Activated CD4-positive, CD25-positive, alpha-beta regulatory T cell treated with anti-CD3 and anti-CD28 coated beads, Interleukin-2, amount 50 U/mL, for 24 hours (primary cell): ENCODE results near the gene TMEM208.

ENCODE experiments used
- ATAC-seq, 2 donors: fragments of 150-1000 bp; cut with Tn5 transposase; one replicate each; pipeline ENCODE4 v1.10.0; 2021; ENCODE audit warnings: mild to moderate bottlenecking in 1 of 2, moderate library complexity in 1 of 2

TMEM208 gene

GRCh38 chr16:67191995-67192681 lies 34.8 kb upstream of the TMEM208 start, which contains the start of gene E2F4:
Gene E2F4, plus strand, starts transcription at chr16:67192155. Its CDS starts 73 bp downstream, at chr16:67192228.
- peak; percentile 97 to 99 for ATAC-seq

- no peak for ATAC-seq
Measured at GRCh38 chr16:67192781-67193361, 34.1 kb upstream of the TMEM208 start.

GRCh38 chr16:67193536-67193935 lies 33.4 kb upstream of the TMEM208 start:
- ATAC-seq: no peak

- no peak for ATAC-seq
Measured at GRCh38 chr16:67194260-67194659, 32.7 kb upstream of the TMEM208 start.

GRCh38 chr16:67195676-67196075 lies 31.3 kb upstream of the TMEM208 start:
- ATAC-seq: no peak

GRCh38 chr16:67196881-67197280 lies 30.0 kb upstream of the TMEM208 start:
- no peak for ATAC-seq

- ATAC-seq: peak in 1 of 2 donors; percentile 3
Measured at GRCh38 chr16:67197704-67198103, 29.2 kb upstream of the TMEM208 start.

GRCh38 chr16:67198238-67198734 lies 28.6 kb upstream of the TMEM208 start:
- peak; percentile 48 to 58 for ATAC-seq

- ATAC-seq: no peak
Measured at GRCh38 chr16:67199011-67199807, 27.7 kb upstream of the TMEM208 start, which contains the start of gene ELMO3. Gene ELMO3, plus strand, starts transcription at chr16:67199131. Its CDS starts 196 bp downstream, at chr16:67199327.

GRCh38 chr16:67199808-67200198 lies 27.1 kb upstream of the TMEM208 start:
- no peak for ATAC-seq

GRCh38 chr16:67200491-67200890 lies 26.4 kb upstream of the TMEM208 start:
- ATAC-seq: no peak

- no peak for ATAC-seq
Measured at GRCh38 chr16:67201411-67202345, 25.3 kb upstream of the TMEM208 start.

GRCh38 chr16:67202426-67202825 lies 24.5 kb upstream of the TMEM208 start:
- no peak for ATAC-seq

GRCh38 chr16:67202956-67203493 lies 23.9 kb upstream of the TMEM208 start:
- no peak for ATAC-seq

- ATAC-seq: no peak
Measured at GRCh38 chr16:67204076-67204475, 22.9 kb upstream of the TMEM208 start.

GRCh38 chr16:67206129-67206837 lies 20.6 kb upstream of the TMEM208 start:
- ATAC-seq: no peak

- no peak for ATAC-seq
Measured at GRCh38 chr16:67206838-67207248, 20.1 kb upstream of the TMEM208 start.

GRCh38 chr16:67207249-67208091 lies 19.5 kb upstream of the TMEM208 start:
- ATAC-seq: no peak

GRCh38 chr16:67208154-67208896 lies 18.6 kb upstream of the TMEM208 start:
- ATAC-seq: no peak
